ENCODE results near the gene SNX18. TPM values are rescaled to one million over a fixed set of nuclear protein-coding genes. Genes with fewer than 3 reads are reported as not detected.

SNX18 gene
- total RNA-seq, 1 donor from 2014 or later = 22.3 TPM

DNA sequence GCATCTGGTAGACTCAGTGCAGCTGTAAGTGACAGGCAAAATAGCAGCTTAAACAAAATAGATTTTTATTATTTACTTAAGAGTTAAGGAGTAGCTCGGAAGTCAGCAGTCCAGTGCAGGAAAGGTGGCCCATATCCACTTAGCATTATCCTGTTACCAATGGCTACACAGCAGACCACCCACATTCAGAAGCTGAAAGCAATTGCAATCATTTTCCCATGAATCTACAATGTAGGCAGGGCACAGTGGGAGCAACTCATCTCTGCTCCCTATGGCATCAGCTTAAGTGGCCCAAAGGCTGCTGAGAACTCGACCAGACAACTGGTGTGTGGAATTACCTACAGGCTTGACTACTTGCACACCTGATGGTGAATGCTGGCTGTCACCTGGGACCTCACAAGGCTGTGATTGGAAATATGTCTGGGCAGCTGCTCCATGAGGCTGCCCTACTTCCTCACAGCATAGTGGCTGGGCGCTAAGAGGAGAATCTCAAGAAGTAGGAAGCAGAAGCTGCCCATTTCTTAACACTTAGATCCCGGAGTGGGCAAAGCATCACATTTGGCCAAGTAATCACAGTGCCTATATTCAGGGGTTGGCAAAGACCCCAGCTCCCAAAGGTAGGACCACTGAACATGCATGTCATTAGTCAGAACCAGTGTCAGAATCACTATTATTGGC lies 56.4 kb downstream of the SNX18 start:
- Mint-ChIP-seq H3K4me3 (ENCODE audit: unreplicated experiment) (no peak overlapping the region), H3K4me1 (ENCODE audit: unreplicated experiment) (no peaks in the 10 kb centered on the region), H3K27me3 (ENCODE audit: unreplicated experiment) (peaks cover 4% of the 10 kb centered on the region), H3K9me3 (ENCODE audit: unreplicated experiment) (no peaks in the 10 kb centered on the region), H3K27ac (ENCODE audit: unreplicated experiment) (no peak overlapping the region), H3K36me3 (ENCODE audit: low read depth, unreplicated experiment) (no peaks in the 10 kb centered on the region)
- TF ChIP-seq, protein P1, sequence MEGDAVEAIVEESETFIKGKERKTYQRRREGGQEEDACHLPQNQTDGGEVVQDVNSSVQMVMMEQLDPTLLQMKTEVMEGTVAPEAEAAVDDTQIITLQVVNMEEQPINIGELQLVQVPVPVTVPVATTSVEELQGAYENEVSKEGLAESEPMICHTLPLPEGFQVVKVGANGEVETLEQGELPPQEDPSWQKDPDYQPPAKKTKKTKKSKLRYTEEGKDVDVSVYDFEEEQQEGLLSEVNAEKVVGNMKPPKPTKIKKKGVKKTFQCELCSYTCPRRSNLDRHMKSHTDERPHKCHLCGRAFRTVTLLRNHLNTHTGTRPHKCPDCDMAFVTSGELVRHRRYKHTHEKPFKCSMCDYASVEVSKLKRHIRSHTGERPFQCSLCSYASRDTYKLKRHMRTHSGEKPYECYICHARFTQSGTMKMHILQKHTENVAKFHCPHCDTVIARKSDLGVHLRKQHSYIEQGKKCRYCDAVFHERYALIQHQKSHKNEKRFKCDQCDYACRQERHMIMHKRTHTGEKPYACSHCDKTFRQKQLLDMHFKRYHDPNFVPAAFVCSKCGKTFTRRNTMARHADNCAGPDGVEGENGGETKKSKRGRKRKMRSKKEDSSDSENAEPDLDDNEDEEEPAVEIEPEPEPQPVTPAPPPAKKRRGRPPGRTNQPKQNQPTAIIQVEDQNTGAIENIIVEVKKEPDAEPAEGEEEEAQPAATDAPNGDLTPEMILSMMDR (IDR thresholded peaks at IDR 0.05; ENCODE audit: unreplicated experiment) = no peak
- no peak for DNase-seq (ENCODE audit: low spot score)

DNA sequence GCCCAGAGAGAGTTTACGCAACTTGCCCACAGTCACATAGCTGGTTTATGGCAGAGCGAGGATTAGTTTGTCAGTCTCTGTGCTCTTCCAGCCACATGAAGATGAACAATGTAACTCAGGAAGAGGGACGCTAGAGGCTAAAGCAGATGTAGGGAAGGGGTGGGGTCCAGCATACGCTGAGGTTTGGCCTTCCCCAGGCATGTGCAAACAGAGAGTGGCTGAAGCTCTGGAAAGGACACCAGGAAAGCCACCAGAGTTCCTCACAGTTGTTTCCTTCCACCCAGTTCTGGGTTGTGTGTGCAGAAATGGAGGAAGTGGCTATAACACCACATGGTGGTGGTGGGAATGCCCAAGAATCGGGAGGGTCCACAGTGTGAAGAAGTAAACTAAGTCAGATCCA lies 60.0 kb downstream of the SNX18 start:
- H3K27me3 Mint-ChIP-seq (ENCODE audit: unreplicated experiment) = peaks cover 7% of the 10 kb centered on the region
- no peak for DNase-seq (ENCODE audit: low spot score)
- no peaks in the 10 kb centered on the region for H3K9me3 Mint-ChIP-seq (ENCODE audit: unreplicated experiment)
- H3K4me1 Mint-ChIP-seq (ENCODE audit: unreplicated experiment) = peaks cover 11% of the 10 kb centered on the region
- H3K36me3 Mint-ChIP-seq (ENCODE audit: low read depth, unreplicated experiment) = no peaks in the 10 kb centered on the region
- H3K27ac Mint-ChIP-seq (ENCODE audit: unreplicated experiment) = no peak overlapping the region
- TF ChIP-seq, protein P1 (IDR thresholded peaks at IDR 0.05; ENCODE audit: unreplicated experiment) = no peak
- no peak overlapping the region for H3K4me3 Mint-ChIP-seq (ENCODE audit: unreplicated experiment)

DNA sequence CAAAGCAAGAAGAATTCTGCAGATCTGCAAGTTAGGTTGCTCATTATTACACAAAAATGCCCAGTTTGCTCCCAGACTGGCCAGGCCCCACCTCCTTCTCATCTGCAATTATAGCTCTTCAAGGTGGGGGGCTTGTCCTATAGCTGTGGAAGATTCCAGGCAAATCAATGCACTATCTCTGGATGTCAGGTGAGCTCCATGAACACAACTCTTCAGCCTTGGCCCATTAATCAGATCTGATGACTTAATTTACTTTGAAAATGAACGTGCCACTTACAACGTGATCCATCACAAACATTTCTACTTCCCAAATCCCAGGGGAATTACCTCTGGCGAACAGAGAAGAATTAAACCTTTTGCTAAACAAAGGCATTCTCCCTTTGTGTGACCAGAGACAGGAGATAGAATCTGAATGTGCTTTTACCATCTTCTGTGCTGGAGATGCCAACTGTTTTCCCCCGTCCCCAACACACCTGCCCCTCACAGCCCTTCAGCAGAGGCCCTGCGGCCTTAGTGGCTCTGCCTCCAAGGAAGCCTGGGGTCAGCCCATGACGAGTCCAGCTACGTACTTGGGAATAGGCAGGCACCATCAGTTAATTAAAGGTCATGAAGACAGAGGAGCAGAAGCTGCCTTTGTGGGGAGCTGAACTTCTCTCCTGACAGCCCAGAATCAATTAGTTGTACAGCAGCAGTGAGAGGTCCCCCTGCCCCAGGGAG lies 60.5 kb downstream of the SNX18 start:
- peaks cover 7% of the 10 kb centered on the region for H3K27me3 Mint-ChIP-seq (ENCODE audit: unreplicated experiment)
- TF ChIP-seq, protein P1 (IDR thresholded peaks at IDR 0.05; ENCODE audit: unreplicated experiment) = no peak
- H3K9me3 Mint-ChIP-seq (ENCODE audit: unreplicated experiment) = no peaks in the 10 kb centered on the region
- H3K27ac Mint-ChIP-seq (ENCODE audit: unreplicated experiment) = no peak overlapping the region
- H3K4me3 Mint-ChIP-seq (ENCODE audit: unreplicated experiment) = no peak overlapping the region
- H3K36me3 Mint-ChIP-seq (ENCODE audit: low read depth, unreplicated experiment) = no peaks in the 10 kb centered on the region
- DNase-seq (ENCODE audit: low spot score) = no peak
- H3K4me1 Mint-ChIP-seq (ENCODE audit: unreplicated experiment) = peaks cover 17% of the 10 kb centered on the region

DNA sequence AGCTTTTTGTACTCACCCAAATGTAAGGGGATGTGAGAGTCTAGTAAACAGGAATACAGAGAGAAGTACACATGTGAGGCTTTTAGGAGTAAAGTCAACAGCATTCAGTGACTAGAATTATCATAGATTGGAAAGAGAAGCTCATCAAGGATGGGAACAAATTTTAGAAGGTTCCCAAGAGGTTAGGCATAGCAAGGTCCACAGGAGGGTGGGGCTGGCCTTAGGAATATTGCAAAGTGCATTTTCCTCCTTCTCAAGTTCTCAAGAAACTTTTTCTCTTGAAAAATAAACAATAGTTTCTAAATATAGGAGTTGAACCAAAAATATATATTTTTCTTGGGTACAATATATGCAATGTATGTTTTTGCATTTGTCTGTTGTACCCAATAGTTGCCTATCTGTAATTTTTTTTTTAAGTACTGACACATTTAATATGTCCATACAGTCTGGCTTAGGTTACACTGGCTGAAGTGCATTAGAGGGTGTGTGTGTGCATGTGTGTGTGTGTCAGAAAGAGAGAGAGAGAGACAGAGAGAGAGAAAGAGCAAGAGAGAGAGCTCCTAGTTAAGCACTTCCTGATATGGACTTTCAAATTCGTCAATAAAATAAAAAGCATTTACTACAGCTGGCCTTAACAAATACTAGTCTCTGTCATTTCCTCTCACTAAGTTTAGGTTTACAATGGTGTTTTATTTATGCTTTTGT lies 62.2 kb downstream of the SNX18 start:
- Mint-ChIP-seq H3K36me3 (ENCODE audit: low read depth, unreplicated experiment) (no peaks in the 10 kb centered on the region), H3K27ac (ENCODE audit: unreplicated experiment) (no peak overlapping the region), H3K9me3 (ENCODE audit: unreplicated experiment) (no peaks in the 10 kb centered on the region), H3K4me1 (ENCODE audit: unreplicated experiment) (peaks cover 19% of the 10 kb centered on the region), H3K4me3 (ENCODE audit: unreplicated experiment) (no peak overlapping the region), H3K27me3 (ENCODE audit: unreplicated experiment) (peaks cover 5% of the 10 kb centered on the region)
- DNase-seq (ENCODE audit: low spot score) = no peak
- TF ChIP-seq, protein P1 (IDR thresholded peaks at IDR 0.05; ENCODE audit: unreplicated experiment) = no peak
